Measurements from ENCODE around the gene CFAP46. TPM values are rescaled to one million over a fixed set of nuclear protein-coding genes. Genes with fewer than 3 reads are reported as not detected.

Gene CFAP46
- total RNA-seq, 2 donors from 2014 or later, result 0.35 to 1.5 TPM

DNA sequence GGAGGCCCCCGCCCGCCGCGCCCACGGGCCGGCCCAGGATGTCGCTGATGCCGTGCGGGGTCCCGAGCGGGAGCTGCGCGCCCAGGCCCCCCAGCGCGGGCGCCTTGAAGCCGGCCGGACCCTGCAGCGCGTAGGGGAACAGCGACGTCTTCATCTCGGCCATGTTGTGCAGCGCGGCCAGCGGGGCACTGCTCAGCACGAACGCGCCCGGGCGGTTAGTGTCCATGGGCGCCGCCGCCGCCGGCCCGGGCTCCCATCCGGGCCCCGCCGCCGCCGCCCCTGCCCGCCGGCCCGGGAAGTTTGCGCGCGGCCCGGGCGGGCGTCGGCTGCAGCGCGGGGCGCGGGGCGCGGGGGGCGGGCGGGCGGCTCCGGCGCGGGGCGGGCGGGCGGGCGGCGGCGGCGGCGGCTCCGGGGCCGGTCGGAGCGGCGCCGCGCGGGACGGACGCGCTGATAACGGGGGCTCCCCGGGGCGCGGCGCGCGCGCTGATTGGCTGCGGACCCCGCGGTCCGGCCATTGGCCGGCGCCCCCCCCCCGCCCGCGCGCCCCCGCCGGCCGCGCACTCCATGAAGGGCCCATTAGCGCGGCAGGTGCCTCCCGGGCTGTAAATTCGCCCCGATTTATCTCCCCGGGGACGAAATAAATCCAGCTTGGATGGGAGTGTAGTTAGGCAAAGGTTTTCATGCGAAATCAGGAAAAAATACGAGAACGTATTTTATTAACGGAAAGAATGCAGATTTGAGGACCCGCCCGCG, 156.5 kb downstream of the CFAP46 start, which contains the start of gene NKX6-2:
Gene NKX6-2 (minus strand): TSS at position 425 of the 753 bp plus-strand sequence. CDS start 199 bp downstream, at position 226.
- no peak for DNase-seq (ENCODE audit: low spot score)
- Histone ChIP-seq H3K4me3 (peak within 1 kb of the TSS in 1 of 2 donors; percentile 28), H3K27me3 (peaks cover 13 to 41% of the 10 kb centered on the region in 2 donors)

DNA sequence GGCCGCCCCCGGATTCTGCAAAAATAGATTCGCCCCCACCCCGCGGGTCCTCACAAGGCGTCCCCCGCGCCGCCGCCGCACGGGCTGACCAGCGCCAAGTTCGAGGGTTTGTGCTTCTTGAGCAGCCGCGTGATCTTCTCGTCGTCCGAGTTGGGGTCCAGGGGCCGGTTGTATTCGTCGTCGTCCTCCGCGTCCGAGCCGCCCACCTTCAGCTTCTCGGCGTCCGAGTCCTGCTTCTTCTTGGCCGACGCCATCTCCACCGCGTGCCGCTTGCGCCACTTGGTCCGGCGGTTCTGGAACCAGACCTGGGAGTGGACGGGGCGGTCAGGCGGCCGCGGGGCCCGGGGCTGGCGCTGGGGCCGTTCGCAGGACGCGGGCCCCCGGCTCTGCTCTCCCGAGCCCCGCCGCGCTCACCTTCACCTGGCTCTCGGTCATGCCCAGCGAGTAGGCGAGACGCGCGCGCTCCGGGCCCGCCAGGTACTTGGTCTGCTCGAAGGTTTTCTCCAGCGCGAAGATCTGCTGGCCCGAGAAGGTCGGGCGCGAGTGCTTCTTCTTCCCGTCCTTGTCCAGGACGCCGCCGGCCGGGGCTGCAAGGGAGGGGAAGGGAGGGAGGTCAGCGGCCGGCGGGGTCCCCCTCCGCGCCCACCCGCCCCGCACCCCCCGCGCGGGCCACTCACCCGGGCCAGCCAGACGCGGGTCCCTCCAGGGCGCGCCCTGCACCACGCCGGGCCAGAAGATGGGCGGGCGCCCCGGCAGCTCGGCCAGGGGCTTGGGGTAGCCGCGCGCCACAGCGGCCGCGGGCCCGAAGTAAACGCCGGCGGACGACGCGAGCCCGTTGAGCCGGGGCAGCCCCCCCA, 157.3 kb downstream of the CFAP46 start:
- Histone ChIP-seq H3K36me3 (peaks cover 28% of the 10 kb centered on the region), H3K4me3 (peak overlapping the region in 1 of 2 donors; percentile 17), H3K9me3 (no peaks in the 10 kb centered on the region), H3K27ac (no peak overlapping the region), H3K4me1 (peaks cover 0 to 36% of the 10 kb centered on the region in 2 donors), H3K27me3 (peaks cover 13 to 41% of the 10 kb centered on the region in 2 donors)
- DNase-seq (ENCODE audit: low spot score), result no peak
- TF ChIP-seq, protein P1, sequence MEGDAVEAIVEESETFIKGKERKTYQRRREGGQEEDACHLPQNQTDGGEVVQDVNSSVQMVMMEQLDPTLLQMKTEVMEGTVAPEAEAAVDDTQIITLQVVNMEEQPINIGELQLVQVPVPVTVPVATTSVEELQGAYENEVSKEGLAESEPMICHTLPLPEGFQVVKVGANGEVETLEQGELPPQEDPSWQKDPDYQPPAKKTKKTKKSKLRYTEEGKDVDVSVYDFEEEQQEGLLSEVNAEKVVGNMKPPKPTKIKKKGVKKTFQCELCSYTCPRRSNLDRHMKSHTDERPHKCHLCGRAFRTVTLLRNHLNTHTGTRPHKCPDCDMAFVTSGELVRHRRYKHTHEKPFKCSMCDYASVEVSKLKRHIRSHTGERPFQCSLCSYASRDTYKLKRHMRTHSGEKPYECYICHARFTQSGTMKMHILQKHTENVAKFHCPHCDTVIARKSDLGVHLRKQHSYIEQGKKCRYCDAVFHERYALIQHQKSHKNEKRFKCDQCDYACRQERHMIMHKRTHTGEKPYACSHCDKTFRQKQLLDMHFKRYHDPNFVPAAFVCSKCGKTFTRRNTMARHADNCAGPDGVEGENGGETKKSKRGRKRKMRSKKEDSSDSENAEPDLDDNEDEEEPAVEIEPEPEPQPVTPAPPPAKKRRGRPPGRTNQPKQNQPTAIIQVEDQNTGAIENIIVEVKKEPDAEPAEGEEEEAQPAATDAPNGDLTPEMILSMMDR (IDR thresholded peaks at IDR 0.05), result no peak

More for the DNA sequence above, 156.5 kb downstream of the CFAP46 start, which contains the start of gene NKX6-2:
- Histone ChIP-seq H3K36me3 (peaks cover 21% of the 10 kb centered on the region), H3K27ac (no peak within 1 kb of the TSS), H3K9me3 (no peaks in the 10 kb centered on the region), H3K4me1 (peaks cover 0 to 36% of the 10 kb centered on the region in 2 donors)
- TF ChIP-seq, protein P1 (IDR thresholded peaks at IDR 0.05), result no peak

DNA sequence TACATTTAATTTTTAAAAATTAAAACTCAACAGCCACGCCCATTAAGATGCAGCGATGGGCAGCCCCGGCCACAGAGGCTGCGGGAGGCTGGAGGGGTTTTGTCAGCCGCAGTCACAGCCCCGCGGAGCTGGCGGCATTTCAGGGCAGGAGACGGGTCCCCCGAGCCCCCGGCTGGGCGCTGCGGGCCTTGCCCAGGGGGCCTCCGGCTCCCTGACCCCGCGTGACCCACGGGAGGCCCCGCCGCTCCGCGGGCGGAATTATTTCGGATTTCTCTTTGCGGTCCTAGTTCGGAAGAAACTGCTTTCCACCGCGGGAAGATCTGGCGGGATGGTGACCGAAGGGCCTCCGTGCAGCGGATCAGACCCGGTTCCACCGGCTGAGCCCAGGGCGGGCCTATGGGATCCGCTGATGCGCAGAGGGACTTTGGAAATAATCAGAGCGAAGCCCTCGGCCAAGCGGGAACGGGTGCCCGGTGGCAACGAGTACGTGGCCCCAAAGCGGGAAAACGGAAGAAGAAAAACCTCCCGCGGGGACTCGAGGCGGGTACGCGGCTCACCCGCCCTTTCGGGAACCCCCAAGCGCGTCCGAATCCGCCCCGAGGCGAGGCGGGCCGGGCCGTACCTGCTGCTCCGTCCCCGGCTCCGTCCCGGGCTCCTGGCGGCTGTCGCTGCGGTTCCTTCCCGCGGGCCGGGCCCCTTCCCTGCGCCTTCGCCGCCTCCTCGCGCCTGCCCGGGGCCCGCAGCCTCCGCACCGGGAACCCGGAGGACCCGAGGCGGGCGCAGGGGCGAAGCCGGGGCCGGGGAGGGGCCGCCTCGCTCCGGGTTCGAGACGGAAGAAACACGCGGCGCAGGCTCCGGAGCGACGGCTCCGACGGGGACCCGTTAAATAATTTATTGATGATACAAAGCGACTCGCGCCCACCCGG, 158.2 kb downstream of the CFAP46 start:
- H3K27me3 ChIP-seq, result peaks cover 13 to 41% of the 10 kb centered on the region in 2 donors
- H3K9me3 ChIP-seq, result no peaks in the 10 kb centered on the region
- H3K4me3 ChIP-seq, result no peak overlapping the region
- no peak overlapping the region for H3K27ac ChIP-seq
- H3K36me3 ChIP-seq, result peaks cover 36% of the 10 kb centered on the region
- TF ChIP-seq, protein P1 (IDR thresholded peaks at IDR 0.05), result no peak
- H3K4me1 ChIP-seq, result peaks cover 0 to 36% of the 10 kb centered on the region in 2 donors
- DNase-seq (ENCODE audit: low spot score), result no peak

- H3K27me3 ChIP-seq, result peaks cover 13 to 36% of the 10 kb centered on the region in 2 donors
- H3K36me3 ChIP-seq, result peaks cover 43% of the 10 kb centered on the region
- H3K4me3 ChIP-seq, result no peak overlapping the region
- peaks cover 0 to 34% of the 10 kb centered on the region in 2 donors for H3K4me1 ChIP-seq
- no peaks in the 10 kb centered on the region for H3K9me3 ChIP-seq
- TF ChIP-seq, protein P1 (IDR thresholded peaks at IDR 0.05), result no peak
- DNase-seq (ENCODE audit: low spot score), result no peak
- no peak overlapping the region for H3K27ac ChIP-seq
These were observed 159.0 kb downstream of the CFAP46 start for GRCh38 chr10:132783165-132783939.
